GM12874 (cell line): ENCODE results near the gene TRPM4.

Experiments
- TF ChIP-seq, protein P1 (sequence below): IDR thresholded peaks from 2 replicates; pipeline ENCODE4 v1.5.1; 2011; ENCODE audit warnings: low read depth, mild to moderate bottlenecking, control low read depth, low read length, moderate library complexity; ENCODE audit not compliant: insufficient read depth

The TRPM4 gene

DNA sequence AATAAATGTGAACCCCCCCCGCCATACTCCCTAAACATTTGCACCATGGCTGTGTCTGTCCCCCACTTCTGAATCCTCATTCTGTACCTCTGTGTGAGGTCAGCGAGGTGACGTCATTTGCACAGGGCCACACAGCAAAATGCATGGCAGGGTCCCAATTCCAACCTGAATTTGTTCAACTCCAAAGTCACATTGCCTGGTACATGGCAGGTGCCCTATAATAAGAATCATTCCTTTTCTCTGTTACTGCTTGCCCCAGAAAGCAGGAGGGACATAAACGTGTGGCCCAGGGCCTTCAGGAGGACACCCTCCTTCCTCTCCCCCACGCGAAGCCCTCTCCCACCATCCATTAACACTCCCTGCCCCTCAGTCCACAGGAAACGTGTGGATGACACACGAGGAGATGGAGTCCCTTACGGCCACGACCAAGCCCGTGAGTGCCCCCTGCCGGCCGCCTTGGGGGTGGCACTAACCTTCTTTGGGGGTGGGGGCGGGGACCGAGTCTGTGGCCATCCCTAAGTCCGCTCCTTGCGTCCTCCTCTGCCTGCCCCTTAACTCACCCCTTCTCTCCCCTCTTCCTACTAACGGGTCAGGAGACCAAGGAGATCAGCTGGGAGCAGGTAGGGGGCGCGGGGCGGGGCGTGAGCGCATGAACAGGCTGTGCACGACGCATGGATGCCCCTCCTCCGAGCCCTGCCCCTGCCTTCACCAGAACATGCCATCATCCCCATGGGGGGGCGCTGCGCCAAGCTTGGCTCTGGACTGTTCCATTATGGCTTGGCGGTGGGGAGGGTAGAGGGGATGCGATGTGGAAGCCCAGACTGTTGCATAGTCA is 11.8 kb upstream of the TRPM4 start:
- TF ChIP-seq, protein P1, sequence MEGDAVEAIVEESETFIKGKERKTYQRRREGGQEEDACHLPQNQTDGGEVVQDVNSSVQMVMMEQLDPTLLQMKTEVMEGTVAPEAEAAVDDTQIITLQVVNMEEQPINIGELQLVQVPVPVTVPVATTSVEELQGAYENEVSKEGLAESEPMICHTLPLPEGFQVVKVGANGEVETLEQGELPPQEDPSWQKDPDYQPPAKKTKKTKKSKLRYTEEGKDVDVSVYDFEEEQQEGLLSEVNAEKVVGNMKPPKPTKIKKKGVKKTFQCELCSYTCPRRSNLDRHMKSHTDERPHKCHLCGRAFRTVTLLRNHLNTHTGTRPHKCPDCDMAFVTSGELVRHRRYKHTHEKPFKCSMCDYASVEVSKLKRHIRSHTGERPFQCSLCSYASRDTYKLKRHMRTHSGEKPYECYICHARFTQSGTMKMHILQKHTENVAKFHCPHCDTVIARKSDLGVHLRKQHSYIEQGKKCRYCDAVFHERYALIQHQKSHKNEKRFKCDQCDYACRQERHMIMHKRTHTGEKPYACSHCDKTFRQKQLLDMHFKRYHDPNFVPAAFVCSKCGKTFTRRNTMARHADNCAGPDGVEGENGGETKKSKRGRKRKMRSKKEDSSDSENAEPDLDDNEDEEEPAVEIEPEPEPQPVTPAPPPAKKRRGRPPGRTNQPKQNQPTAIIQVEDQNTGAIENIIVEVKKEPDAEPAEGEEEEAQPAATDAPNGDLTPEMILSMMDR: peak; percentile 92

DNA sequence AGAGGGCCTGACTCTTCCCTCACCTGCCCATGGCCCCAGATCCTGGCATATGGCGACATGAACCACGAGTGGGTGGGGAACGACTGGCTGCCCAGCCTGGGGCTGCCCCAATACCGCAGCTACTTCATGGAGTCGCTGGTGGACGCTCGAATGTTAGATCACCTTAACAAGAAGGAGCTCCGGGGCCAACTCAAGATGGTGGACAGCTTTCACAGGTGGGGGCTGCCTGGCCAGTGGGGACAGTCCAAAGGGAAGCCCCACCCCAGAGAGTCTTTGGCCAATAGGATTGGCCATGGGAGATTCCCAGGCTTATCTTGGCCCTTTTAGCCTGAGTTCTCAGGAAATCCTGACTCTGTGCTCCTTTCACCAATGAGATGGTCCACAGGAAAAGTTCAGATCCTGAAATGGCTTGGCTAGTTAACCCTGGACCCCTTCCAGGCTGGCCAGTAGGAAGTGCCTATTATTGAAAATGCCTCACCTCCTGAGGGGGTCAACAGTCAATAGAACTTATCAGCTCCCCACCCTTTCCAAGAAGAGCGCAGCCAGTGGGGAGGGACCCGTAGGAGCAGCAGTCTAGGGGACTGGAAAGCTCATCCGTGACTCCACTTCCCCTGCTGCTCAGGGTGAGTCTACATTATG is 9.4 kb upstream of the TRPM4 start:
- TF ChIP-seq, protein P1: no peak

DNA sequence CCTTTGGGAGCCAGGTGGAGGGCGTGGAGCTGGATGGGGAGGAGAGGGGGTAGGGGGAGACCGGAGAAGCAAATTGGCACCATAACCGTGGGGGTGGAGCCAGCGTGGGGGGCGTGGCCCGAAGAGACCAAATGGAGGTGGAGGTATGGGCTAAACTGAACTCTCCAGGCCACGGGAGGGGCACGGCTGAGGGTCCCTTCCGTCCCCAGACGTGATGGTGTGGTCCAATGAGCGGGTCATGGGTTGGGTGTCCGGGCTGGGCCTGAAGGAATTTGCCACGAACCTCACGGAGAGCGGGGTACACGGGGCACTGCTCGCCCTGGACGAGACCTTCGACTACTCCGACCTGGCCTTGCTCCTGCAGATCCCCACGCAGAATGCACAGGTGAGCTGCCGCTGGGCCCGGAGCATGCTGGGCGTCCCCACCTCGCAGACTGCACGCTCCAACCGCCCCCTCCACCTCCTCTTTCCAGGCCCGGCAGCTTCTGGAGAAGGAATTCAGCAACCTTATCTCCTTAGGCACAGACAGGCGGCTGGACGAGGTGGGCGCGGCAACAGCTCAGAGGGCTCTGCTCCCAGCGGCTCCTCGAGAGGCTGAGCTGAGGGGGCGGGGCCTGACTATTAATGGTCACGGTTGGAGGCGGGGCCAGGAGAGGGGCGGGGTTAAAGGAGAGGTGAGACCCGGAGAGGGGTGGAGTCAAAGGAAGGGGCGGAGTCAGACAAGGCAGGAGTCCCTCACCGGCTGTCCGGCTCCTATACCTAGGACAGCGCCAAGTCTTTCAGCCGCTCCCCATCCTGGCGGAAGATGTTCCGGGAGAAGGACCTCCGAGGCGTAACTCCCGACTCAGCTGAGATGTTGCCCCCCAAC is 8.6 kb upstream of the TRPM4 start:
- TF ChIP-seq, protein P1: no peak

DNA sequence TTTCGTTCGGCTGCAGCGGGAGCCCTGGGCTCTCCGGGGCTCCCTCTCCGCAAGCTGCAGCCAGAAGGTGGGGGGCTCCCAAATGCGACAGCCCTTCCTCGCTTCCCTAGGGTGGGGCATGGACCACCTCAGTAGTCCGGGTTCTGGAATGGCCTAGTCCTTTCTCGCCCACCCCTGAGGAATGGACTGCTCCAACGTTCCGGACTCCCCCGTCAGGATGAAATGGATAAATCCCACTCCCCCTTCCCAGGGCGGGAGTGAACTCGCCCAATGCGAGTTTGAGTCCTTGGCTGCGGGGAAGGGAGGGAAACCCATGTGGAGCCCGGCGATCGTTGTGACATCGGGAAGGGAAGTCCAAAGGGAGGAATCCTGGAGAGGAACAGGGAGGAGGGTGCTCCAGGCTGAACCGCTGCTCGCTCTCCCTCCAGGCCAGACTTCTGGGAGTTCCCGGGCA is 7.9 kb upstream of the TRPM4 start:
- TF ChIP-seq, protein P1: no peak

DNA sequence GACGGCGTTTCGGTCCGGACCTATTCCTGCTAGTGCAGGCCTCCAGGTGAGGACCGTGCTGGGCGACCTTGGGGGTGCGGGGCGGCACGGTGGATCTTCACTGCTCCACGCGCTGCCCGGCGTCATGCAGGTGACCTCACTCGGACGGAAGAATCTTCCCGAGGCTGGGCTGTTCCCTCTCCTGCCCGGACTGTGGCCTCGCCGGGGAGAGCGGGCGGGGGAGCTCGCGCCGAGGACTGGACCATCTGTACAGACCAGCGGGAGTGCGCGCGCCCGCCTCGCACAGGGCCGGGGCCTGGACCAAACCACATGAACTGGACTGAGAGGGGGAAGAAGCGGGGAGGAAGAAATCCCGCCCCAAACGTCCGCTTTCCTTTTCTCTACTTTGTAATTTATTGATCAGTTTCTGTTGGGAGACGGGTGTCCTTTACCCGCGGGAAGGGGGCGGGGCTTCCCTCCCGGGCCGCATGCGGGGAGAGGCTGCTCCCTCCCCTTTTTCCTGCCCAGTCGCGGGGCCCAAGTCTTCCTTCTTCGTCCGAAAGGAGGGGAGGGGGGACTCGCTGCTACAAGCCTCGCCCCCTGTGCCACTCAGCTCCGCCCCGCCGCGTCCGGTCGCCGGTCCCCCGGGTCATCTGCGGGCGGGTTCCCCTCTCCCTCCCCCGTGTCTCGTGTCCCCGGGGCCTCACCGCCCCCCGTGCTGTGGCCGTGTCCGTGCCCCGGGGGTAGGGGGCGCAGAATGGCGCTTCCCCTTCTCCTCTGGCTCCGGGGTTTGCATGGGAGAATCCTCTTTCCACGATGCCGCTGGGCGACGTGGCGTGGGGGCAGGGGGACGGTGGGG is 7.3 kb upstream of the TRPM4 start:
- TF ChIP-seq, protein P1: no peak

DNA sequence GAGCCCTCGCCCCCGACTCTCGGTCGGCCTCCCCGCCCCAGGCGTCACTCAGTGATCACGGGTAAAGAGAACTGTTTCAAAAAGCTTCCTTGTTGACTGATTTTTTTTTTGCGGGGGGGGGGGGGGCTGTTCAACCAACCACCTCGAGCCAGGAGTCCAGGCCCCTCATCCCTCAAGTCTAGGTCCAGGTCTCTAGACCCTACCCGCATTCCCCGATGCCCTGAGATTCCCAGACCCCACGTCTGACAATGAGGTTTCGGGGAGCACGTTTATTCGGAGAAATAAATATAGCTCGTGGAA is 6.7 kb upstream of the TRPM4 start:
- TF ChIP-seq, protein P1: no peak
